GM12872 (cell line): ENCODE data around the gene TARBP1.

Experiments used
- TF ChIP-seq, protein P1 (sequence below): IDR thresholded peaks from 3 replicates; pipeline ENCODE4 v1.5.1; 2011; ENCODE audit warnings: low read depth, mild to moderate bottlenecking, low read length, moderate library complexity; ENCODE audit not compliant: insufficient read depth

Gene TARBP1

DNA sequence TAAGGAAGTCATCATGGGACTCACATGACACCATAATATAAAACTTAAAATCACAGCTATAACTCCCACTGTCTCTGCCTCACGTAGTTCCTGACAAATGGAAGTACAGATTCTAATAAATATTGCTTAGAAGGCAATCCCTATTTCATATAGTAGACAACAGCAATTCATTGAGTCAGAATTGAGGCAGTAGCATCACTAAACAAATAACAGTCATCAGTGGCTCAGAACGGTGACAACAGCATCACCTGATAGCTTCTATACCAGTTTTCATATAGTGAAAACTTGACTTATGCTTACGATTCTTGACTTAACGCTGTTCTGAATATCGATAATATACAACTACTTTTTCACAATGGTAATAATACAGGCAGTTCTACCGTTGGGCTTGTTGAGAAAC is 12.0 kb downstream of the TARBP1 start:
- TF ChIP-seq, protein P1, sequence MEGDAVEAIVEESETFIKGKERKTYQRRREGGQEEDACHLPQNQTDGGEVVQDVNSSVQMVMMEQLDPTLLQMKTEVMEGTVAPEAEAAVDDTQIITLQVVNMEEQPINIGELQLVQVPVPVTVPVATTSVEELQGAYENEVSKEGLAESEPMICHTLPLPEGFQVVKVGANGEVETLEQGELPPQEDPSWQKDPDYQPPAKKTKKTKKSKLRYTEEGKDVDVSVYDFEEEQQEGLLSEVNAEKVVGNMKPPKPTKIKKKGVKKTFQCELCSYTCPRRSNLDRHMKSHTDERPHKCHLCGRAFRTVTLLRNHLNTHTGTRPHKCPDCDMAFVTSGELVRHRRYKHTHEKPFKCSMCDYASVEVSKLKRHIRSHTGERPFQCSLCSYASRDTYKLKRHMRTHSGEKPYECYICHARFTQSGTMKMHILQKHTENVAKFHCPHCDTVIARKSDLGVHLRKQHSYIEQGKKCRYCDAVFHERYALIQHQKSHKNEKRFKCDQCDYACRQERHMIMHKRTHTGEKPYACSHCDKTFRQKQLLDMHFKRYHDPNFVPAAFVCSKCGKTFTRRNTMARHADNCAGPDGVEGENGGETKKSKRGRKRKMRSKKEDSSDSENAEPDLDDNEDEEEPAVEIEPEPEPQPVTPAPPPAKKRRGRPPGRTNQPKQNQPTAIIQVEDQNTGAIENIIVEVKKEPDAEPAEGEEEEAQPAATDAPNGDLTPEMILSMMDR: no peak

DNA sequence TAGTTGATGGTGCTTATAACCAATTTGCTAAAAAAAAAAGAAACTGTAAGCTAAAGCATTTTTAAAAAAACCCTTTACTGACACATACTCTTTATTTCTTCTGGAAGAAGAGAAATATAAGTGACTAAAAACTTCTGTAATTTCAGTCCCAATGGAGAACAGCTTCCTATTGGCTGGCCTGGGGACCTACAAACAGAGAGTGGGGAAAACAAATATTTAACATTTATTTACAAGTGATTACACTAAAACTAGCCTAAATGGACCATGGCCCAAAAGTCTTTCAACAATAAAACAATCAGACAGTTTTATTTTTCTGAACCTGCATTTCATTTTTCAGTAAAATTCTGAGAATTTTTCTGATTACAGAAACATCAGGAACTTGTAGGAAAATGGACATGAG is 15.2 kb downstream of the TARBP1 start:
- TF ChIP-seq, protein P1: no peak

DNA sequence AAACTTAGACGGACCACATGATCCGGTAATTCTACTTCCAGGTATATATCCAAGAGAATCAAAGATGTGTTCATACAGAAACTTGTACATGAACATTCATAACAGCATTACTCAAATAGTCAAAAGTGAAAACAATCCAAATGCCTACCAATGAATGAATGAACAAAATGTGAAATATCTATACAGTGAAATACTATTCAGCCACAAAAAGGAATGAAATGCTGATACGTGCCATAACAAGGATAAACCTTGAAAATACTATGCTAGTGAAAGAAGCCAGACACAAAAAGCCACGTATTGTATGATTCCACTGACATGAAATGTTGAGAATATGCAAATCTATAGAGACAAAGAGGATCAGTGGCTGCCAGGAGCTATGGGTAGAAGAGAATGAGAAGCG is 18.3 kb downstream of the TARBP1 start:
- TF ChIP-seq, protein P1: no peak

DNA sequence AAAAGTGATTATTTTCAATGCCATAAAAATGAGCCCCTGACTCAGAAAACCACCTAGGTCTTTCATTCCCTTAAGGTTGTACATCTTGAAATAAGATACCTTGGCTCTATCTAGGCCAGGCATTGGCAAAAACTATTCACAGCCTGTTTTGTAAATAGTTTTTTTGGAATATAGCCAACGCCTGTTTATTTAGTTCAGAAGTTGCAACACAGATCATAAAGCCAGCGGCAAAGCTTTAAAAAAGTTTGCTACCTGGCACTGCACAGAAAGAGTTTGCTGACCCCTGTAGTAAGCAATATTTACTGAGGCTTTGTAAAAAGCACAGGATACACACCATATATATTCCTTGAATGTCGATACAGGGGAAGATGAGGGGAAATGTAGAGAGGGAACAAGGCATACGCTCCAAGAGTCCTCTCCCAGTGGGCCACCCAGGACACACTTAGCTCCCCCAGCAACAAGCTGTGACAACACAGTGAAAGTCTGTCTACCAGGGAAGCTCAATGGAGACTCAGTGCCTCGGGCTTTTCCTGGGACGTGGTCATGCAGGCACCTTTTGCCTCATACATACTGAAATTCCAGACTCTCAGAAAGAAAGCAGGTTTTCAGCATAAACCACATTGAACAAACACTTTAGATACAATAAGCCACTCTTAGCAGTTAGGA is 20.5 kb downstream of the TARBP1 start:
- TF ChIP-seq, protein P1: no peak

DNA sequence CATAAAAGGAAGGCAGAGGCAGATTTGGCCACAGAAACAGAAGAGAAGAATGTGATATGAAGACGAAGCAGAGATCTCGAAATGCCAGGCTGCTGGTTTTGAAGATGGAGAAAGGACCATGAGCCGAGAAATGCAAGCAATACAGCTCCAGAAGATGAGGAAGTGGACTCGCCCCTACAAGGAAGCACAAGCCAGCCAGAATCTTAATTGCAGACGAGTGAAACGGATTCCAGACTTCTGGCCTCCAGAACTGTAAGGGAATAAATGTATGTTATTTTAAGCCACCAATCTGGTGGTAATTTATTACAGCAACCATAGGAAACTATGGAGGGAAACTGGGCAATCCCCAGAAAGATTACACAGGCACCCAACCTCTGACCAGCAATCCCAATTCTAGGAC is 24.1 kb downstream of the TARBP1 start:
- TF ChIP-seq, protein P1: no peak

DNA sequence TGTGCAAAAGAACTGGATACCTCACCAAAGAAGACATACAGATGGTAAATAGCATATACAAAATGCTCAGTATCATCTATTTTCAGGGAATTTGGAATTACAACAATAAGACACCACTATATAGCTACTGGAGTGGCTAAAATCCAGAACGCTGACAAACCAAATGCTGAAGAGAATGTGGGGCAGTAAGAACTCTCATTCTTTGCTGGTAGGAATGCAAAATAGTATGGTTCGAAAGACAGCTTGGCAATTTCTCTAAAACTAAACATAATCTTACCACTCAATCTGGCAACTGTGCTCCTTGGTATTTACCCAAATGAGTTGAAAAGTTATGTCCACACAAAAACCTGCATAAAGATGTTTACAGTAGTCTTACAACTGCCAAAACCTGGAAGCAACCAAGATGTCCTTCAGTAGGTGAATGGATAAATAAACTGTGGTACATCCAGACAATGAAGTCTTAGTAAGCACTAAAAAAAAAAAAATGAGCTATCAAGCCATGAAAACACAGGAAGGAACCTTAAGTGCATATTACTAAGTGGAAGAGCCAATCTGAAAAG is 26.5 kb downstream of the TARBP1 start:
- TF ChIP-seq, protein P1: no peak

DNA sequence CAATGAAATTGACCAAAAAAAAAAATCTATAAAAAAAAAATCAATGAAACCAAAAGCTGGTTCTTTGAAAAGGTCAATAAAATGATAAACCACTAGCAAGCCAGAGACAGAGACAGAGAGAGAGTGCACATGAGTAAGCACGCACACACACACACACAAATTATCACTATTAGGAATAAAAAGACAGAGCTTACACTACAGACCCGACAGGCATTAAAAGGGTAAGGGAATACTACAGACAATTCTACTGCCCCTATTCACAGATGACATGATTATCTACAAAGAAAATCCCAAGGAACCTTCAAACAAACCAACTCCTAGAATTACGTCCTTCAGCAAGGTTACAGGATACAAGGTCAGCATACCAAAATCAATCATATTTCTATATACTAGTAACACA is 38.6 kb downstream of the TARBP1 start:
- TF ChIP-seq, protein P1: no peak
